Activated naive CD8-positive, alpha-beta T cell treated with anti-CD3 and anti-CD28 coated beads, Interleukin-2, amount 50 U/mL, for 16 hours (primary cell): Measurements from ENCODE around the gene OLFML3.

Source experiments
- DNase-seq: peaks from one replicate; pipeline ENCODE4 v3.0.0-alpha.2; 2020; ENCODE audit warnings: low read depth, low spot score

The OLFML3 gene

GRCh38 chr1:114025609-114026401 is 46.5 kb downstream of the OLFML3 start:
- DNase-seq, result no peak

- no peak for DNase-seq
Measured at GRCh38 chr1:114026797-114027196, 47.5 kb downstream of the OLFML3 start.
